Body of pancreas (tissue), 4 donors: ENCODE measurements around the gene MARK1. TPM values are rescaled to one million over a fixed set of nuclear protein-coding genes. Genes with fewer than 3 reads are reported as not detected.

Experiments used
- ATAC-seq: fragments of 150-250 bp; one replicate; pipeline ENCODE4 v1.9.1; 2016
- DNase-seq, 4 donors: peaks; one replicate each; pipeline ENCODE4 v3.0.0-alpha.2; 2019
- H3K27ac ChIP-seq, 4 donors: fragments of 200-600 bp; sonication (generic); 1 replicate in 3 of 4; 2 replicates in 1 of 4; pipeline versions ENCODE4 v1.5.1 to v1.6.1; 2016 to 2019; ENCODE audit warnings: mild to moderate bottlenecking in 1 of 4, mixed read lengths in 1 of 4, moderate library complexity in 1 of 4
- H3K27me3 ChIP-seq, 2 donors: fragments of 200-600 bp; sonication (generic); one replicate each; pipeline ENCODE4 v1.6.0; 2016; ENCODE audit warnings: mild to moderate bottlenecking in 1 of 2
- H3K36me3 ChIP-seq, 2 donors: fragments of 200-600 bp; sonication (generic); replicated peaks in 1 of 2; 2 replicates each; pipeline ENCODE4 v1.5.1; 2016; ENCODE audit warnings: low read depth in 2 of 2; ENCODE audit not compliant: insufficient read depth in 1 of 2
- H3K4me1 ChIP-seq: fragments of 200-600 bp; sonication (generic); one replicate; pipeline ENCODE4 v1.6.0; 2016
- H3K4me3 ChIP-seq, 2 donors: fragments of 200-600 bp; sonication (generic); 1 replicate in 1 of 2; 2 replicates in 1 of 2; pipeline ENCODE4 v1.5.1; 2016 to 2019
- H3K9me3 ChIP-seq, 3 donors: fragments of 200-600 bp; sonication (generic); 1 replicate in 2 of 3; 2 replicates in 1 of 3; pipeline ENCODE4 v1.5.1; 2016
- CTCF ChIP-seq, 7 experiments: fragments of 450-650 bp in 4 of 7; fragments of 200-600 bp in 3 of 7; sonication (generic) in 3 of 7; IDR thresholded peaks; one replicate each; pipeline ENCODE4 v1.5.1; 2016 to 2019; ENCODE audit warnings: antibody characterized with exemption in 7 of 7
- POLR2A ChIP-seq, 3 donors: fragments of 450-650 bp; IDR thresholded peaks; one replicate each; pipeline ENCODE4 v1.6.1; 2016; ENCODE audit warnings: antibody characterized with exemption in 3 of 3, mild to moderate bottlenecking in 2 of 3
- WGBS, 2 donors: methylation state at CpG; one replicate each; pipeline ENCODE4 v1.1.5; 2017; 5-methylcytosine and 5-hydroxymethylcytosine counted together
- intact Hi-C: fragments of 100-400 bp; cut with DNase I; formaldehyde crosslinking; loops from one replicate; pipeline ENCODE4 v1.15.1; 2023
- total RNA-seq, 2 donors: library from RNA; depleted of rRNA; stranded (reverse); fragments of >200 nt; gene quantifications; one replicate each; pipeline ENCODE4 v1.1.0, GENCODE V29; 2016

The MARK1 gene
- total RNA-seq, 2 donors from 2014 or later, result 2.1 to 5.3 TPM

GRCh38 chr1:220698607-220699016 is 170.7 kb downstream of the MARK1 start:
- no peaks in the 10 kb centered on the region for H3K36me3 ChIP-seq
- no peak overlapping the region for H3K4me3 ChIP-seq
- H3K27ac ChIP-seq, result no peak overlapping the region
- H3K27me3 ChIP-seq, result no peaks in the 10 kb centered on the region
- 50 to 52% methylated on average over 5 of the region's 5 CpGs for WGBS, 2 donors
- no peaks in the 10 kb centered on the region for H3K4me1 ChIP-seq
- ATAC-seq (no peak), DNase-seq (no peak)
- intact Hi-C loops, result no loop called here
- no peaks in the 10 kb centered on the region for H3K9me3 ChIP-seq
- TF ChIP-seq POLR2A (IDR thresholded peaks at IDR 0.05) (no peak), CTCF (IDR thresholded peaks at IDR 0.05) (no peak)

GRCh38 chr1:220699044-220699443 is 171.1 kb downstream of the MARK1 start:
- 55 to 67% methylated on average over 3 of the region's 3 CpGs for WGBS, 2 donors
- DNase-seq (peak in 1 of 4 donors; percentile 46), ATAC-seq (no peak)
- TF ChIP-seq POLR2A (IDR thresholded peaks at IDR 0.05), result no peak
- TF ChIP-seq CTCF (IDR thresholded peaks at IDR 0.05), result no peak
- Histone ChIP-seq H3K4me1 (no peaks in the 10 kb centered on the region), H3K27ac (no peak overlapping the region), H3K27me3 (no peaks in the 10 kb centered on the region), H3K36me3 (no peaks in the 10 kb centered on the region), H3K9me3 (no peaks in the 10 kb centered on the region), H3K4me3 (no peak overlapping the region)
- intact Hi-C loops, result no loop called here

GRCh38 chr1:220700556-220701179 is 172.7 kb downstream of the MARK1 start:
- no peak for ATAC-seq
- intact Hi-C loops, result no loop called here
- 34 to 37% methylated on average over 2 of the region's 2 CpGs for WGBS, 2 donors

GRCh38 chr1:220701974-220702373 is 174.0 kb downstream of the MARK1 start:
- no peak overlapping the region for H3K4me3 ChIP-seq
- H3K9me3 ChIP-seq, result no peaks in the 10 kb centered on the region
- ATAC-seq (no peak), DNase-seq (no peak)
- no peaks in the 10 kb centered on the region for H3K36me3 ChIP-seq
- WGBS, 2 donors, result 57 to 73% methylated on average over 6 of the region's 6 CpGs
- TF ChIP-seq POLR2A (IDR thresholded peaks at IDR 0.05), result no peak
- TF ChIP-seq CTCF (IDR thresholded peaks at IDR 0.05), result no peak
- no peaks in the 10 kb centered on the region for H3K27me3 ChIP-seq
- H3K4me1 ChIP-seq, result peaks cover 10% of the 10 kb centered on the region
- intact Hi-C loops, result no loop called here
- H3K27ac ChIP-seq, result no peak overlapping the region

More at GRCh38 chr1:220700556-220701179, 172.7 kb downstream of the MARK1 start:
- Histone ChIP-seq H3K27me3 (no peaks in the 10 kb centered on the region), H3K9me3 (no peaks in the 10 kb centered on the region), H3K4me3 (no peak overlapping the region), H3K4me1 (peaks cover 5% of the 10 kb centered on the region), H3K27ac (no peak overlapping the region), H3K36me3 (no peaks in the 10 kb centered on the region)
- DNase-seq, result no peak
- TF ChIP-seq POLR2A (IDR thresholded peaks at IDR 0.05) (no peak), CTCF (IDR thresholded peaks at IDR 0.05) (no peak)

- TF ChIP-seq CTCF (IDR thresholded peaks at IDR 0.05) (no peak), POLR2A (IDR thresholded peaks at IDR 0.05) (no peak)
- Histone ChIP-seq H3K27me3 (no peaks in the 10 kb centered on the region), H3K4me1 (peaks cover 10% of the 10 kb centered on the region), H3K9me3 (no peaks in the 10 kb centered on the region), H3K4me3 (no peak overlapping the region), H3K36me3 (no peaks in the 10 kb centered on the region), H3K27ac (no peak overlapping the region)
- no peak for ATAC-seq
- WGBS, 2 donors, result 57 to 61% methylated on average over 5 of the region's 5 CpGs
- DNase-seq, result no peak
- intact Hi-C loops, result no loop called here
Observed at GRCh38 chr1:220702733-220703270, 174.9 kb downstream of the MARK1 start.
